GM12891 (cell line): Measurements from ENCODE around the gene OR5H6.

ENCODE experiments used
- PAX5 ChIP-seq: IDR thresholded peaks from 2 replicates; pipeline ENCODE4 v1.6.1; 2011; ENCODE audit warnings: low read length, moderate library complexity, mild to moderate bottlenecking; ENCODE audit not compliant: insufficient read depth, severe bottlenecking
- POLR2A ChIP-seq: IDR thresholded peaks from 2 replicates; pipeline ENCODE4 v1.6.1; 2011; ENCODE audit warnings: low read depth, low read length, control low read depth
- POLR2AphosphoS5 ChIP-seq: IDR thresholded peaks from 2 replicates; pipeline ENCODE4 v1.6.1; 2011; ENCODE audit warnings: low read depth, low read length, control low read depth
- POU2F2 ChIP-seq: IDR thresholded peaks from 2 replicates; pipeline ENCODE4 v1.6.1; 2011; ENCODE audit warnings: low read depth, mild to moderate bottlenecking, control low read depth, low read length, moderate library complexity
- SPI1 ChIP-seq: IDR thresholded peaks from 2 replicates; pipeline ENCODE4 v1.6.1; 2011; ENCODE audit warnings: low read depth, low read length, control low read depth
- TAF1 ChIP-seq: IDR thresholded peaks from 2 replicates; pipeline ENCODE4 v1.6.1; 2011; ENCODE audit warnings: low read depth, low read length, control low read depth

GRCh38 chr3:98262046-98262445 is 2.0 kb upstream of the OR5H6 start:
- TF ChIP-seq POLR2AphosphoS5 = no peak
- TF ChIP-seq POLR2A = no peak
- no peak for TF ChIP-seq TAF1
- no peak for TF ChIP-seq SPI1
- TF ChIP-seq POU2F2 = no peak
- no peak for TF ChIP-seq PAX5
